COLO668 (cell line): Measurements from ENCODE around the gene MRPL17.

Source experiments
- DNase-seq: peaks from one replicate; lab custom pipeline; 2025; ENCODE audit not compliant: unreplicated experiment; lab: John Stamatoyannopoulos, UW

The MRPL17 gene

DNA sequence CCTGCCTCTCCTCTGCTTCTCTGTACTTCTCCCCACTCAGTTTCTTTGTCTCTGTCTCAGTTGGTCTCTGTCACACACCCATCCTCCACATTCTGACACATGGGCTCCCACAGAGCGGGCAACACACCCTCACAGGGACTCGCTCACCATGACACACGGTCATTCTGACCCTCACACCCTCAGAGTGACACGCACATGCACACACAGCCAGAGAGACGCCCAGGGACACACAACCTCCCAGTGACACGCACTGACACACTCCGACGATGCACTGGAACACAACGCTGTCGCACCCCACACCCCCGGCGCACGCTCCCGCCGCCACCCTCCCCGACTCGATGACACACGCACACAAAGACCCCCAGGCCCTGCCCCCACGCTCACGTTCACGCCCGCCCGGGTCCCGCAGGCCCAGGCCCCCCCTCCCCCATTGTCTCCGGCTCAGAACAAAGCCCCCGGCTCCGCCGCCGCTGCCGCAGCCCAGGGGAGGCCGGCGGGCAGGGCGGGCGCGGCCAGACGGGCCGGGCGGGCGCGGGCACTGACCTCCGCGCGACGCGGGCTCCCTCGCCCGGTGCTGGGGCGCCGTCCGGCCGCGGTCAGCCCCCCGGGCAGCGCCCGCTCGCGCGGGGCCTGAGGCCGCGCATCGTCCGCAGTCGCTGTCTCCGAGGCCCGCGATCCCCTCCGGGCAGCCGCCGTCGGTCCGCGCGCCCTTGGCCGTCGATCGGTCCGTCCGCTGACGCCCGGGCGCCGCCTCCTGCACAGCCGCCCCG lies 27.9 kb downstream of the MRPL17 start:
- DNase-seq: peak; percentile 22

GRCh38 chr11:6654281-6655019 lies 28.7 kb downstream of the MRPL17 start:
- no peak for DNase-seq

- DNase-seq: no peak
These were observed 29.5 kb downstream of the MRPL17 start for GRCh38 chr11:6653656-6654055.

GRCh38 chr11:6653097-6653496 lies 30.0 kb downstream of the MRPL17 start:
- DNase-seq: no peak

- DNase-seq: no peak
These were observed 31.0 kb downstream of the MRPL17 start for GRCh38 chr11:6652182-6652581.

DNA sequence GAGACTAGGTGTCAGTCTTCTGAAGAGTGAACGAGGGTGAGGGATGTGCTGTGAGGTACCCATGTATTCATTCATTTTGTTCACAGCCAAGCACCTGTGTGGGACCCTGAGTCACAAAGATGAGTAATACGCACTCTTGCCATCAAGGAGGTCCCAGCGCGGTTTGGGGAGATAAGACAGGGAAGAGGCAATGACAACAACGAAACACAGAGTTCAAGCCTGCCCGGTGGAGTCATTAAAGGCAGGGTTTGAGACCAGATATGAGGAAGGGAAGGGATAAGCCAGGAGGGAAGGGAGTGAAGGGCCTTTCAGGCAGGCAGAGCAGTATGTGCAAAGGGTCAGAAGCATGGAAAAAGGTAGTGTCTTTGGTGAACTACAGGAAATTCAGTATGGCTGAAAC lies 32.2 kb downstream of the MRPL17 start:
- no peak for DNase-seq

DNA sequence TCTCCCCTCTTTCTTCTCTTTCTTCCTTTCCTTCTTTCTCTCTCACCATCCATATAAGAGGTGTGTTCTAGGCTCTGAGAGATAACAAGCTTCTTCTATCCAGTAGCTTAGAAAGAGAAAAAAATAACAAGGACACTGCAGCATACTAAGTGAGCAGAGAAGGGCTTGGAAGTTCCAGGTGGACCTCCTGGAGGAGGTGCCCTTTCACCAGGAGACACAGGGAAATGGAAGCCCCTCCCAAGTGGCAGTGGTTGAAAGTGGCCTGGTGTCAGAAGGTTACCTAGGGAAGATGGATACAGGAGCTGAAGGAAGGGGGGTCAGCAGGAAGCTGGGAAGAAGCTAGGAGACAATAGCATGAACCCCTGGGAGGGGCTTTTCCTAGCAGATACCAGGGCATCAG lies 33.0 kb downstream of the MRPL17 start:
- no peak for DNase-seq

DNA sequence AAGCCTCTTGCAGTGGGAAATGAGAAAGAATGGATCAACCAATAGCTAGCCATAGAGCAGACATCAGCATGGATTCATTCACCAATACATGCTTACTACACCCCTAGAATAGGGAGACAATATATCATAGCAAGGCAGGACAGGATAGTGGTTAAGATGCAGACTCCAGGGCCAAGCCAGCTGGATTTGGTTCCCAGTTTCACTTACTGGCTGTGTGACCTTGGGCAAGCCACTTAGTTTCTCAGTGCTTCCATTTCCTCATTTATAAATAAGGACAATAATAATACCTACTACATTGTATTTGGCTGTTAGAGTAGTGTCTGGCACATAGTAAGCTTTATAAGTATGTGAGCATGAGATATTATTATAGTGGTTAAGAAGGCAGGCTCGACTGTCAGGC lies 34.6 kb downstream of the MRPL17 start:
- DNase-seq: no peak

GRCh38 chr11:6647836-6648235 lies 35.3 kb downstream of the MRPL17 start:
- DNase-seq: no peak

- no peak for DNase-seq
These were observed 36.0 kb downstream of the MRPL17 start for GRCh38 chr11:6646918-6647679.

DNA sequence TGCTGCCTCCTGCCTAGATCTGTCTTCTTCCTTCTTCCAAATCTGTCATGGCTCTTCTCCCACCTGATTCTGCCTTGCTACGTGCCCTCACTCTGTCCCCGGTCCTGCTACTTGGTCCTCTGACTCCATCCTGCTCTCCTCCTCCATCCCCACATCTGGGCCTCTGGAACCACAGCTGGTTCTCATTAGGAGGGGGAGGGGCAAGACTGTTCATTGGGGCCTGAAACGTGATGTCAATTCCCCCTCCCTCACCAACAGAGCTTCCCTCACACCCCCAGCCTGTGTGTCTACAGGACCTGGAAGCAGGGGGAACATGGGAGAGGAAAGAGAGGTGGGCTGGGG lies 36.6 kb downstream of the MRPL17 start:
- no peak for DNase-seq

DNA sequence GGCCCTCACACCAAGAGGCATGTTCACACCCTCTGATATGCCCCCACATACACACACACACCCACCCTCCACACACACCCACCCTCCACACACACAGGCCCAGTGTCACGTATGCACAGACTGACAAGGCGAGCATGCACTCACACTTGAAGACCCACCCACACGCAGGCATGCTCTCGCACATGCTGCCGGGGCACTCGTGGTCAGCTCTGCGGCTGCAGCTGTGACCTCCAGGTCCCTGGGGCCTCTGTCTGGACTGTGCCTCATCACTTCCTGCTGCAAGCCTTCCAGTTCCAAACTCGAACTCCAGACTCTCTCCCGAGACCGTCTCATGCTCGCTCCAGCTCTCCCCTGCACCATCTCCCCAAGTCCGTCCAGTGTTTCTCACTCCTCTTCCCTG lies 37.1 kb downstream of the MRPL17 start:
- DNase-seq: no peak

DNA sequence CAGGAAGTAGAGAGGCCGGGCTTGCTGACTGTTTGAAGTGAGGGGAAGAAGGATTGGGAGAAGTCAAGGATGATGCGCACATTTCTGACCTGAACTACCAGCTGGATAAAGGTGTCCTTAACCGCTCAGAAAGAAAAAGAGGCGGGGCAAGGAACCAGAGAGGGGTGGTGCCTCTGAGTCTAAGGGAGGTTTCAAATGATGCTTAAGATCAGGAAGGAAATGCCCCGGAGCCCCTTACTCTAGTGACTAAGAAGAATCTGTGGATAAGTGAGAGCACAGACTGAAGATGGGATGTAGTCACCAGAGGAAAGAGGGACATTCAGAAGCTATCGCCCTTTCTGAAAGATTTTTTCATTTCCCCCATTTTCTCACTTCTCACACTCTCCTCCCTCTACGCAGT lies 40.2 kb downstream of the MRPL17 start:
- DNase-seq: no peak

- no peak for DNase-seq
These were observed 42.0 kb downstream of the MRPL17 start for GRCh38 chr11:6640985-6641701.

- DNase-seq: no peak
These were observed 42.8 kb downstream of the MRPL17 start for GRCh38 chr11:6640036-6640984.

GRCh38 chr11:6638429-6638828 lies 44.7 kb downstream of the MRPL17 start:
- DNase-seq: no peak

DNA sequence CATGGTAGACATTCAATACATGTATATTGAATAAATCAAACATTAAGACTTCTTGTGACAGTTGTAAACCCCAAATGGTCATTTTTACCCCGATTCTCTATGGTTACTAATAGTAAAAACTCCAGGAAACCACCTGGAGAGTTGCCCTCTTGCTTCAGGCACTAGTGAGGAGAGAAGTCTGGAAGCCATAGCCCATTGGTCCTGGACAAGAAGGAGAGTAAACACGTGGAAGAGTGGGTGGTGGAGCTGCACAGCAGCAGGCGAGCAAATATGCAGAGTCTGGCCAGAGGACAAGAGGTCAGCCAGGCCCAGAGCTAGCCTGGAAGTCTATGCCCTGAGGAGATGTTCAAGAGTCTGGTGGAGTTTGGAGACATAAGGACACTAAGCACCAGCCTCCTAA lies 45.3 kb downstream of the MRPL17 start:
- DNase-seq: no peak

DNA sequence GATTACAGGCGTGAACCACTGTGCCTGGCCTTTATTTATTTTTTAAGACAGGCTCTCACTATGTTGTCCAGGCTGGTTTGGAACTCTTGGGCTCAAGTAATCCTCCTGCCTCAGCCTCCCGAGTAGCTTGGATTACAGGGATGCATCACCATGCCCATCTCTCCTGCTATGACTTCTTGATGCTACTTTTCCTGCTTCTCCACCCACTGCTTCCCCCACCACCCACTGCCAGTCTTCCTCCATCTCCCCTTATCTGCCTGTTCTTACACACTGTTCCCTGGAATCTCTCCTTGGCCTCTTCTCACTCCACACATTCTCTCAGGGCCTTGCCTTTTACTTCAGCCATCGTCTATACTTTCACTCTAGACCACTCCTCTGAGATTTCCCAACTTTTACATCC lies 46.7 kb downstream of the MRPL17 start:
- DNase-seq: no peak

DNA sequence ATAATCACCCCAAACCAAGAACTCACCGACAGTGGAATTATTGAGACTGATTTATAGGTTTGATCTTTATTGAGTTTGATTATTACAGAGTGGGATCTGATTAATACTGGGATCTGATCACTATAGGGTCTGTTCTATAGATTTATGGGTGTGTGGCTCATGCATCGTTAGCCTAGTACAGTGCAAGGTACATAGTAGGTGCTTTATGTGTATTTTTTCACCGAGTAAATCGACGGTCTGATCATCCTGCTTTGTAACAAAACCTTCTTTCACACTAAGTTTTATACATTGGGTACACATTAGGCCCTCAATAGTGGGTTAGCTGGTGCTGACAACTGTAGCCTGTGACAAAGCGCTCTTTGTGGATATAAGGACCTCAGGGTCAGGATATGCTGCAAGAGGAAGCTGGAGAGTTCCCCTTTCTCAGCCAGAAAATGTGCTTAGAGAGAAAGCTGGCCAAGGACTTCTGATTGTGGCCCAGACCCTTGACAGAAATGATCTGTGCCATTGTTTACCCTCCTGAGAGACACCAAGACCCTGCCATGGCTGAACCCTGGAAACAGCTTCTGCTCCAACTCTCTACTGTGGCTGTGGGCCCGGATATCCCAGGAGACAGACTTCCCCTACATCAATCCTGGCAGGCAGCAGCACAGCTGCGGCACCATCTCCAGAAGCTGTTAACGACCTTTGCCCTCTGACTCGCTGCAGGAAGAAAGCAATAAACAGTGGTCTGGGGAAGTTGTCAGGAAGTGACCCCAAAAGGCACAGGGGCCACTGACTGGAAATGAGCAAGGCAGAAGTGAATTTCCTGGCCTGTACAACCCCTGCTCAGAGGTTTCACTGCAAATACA lies 47.8 kb downstream of the MRPL17 start:
- peak; percentile 4 for DNase-seq
